ENCODE data around the gene RPS21.

The RPS21 gene

DNA sequence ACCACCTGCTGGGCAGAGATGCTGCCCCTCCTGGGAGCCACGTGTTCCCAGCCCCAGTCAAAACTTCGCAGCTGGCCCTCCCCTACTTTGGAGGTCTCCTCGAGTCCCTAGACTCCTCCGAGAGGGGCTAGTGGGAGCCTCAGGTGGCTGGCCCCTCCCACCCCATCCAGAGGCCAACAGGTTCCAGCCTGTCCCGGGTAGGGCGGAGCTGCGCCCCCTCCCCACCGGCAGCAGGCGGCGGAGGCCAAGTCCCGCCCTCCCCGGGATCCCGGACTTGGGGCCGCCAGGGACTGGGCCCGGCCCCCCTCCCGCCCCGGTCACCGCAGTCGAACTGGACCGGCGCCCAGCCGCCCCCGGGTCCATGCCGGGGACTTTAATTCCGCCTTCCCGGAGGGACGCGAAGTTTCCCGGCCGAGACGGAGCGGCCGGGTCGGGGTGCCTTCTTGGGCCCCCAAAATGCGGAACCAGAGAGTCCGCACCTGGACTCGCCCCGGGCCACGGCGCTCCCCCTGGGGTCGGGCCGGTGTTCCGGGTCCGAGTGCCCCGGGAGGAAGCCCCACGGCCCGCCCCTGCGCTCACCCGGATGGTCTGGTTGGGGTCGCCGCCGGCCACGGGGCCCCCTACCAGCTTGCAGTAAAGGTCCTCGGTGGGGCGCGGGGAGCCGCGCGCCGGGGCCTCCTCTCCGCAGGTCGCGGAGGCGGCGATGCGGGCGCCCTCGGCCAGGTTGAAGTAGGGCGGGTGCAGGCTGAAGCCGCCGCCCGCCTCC is 20.4 kb upstream of the RPS21 start:
- Histone ChIP-seq H3K4me3 (peak overlapping the region; percentile 85), H3K27ac (peak overlapping the region; percentile 94 to 95)
- DNase-seq (ENCODE audit: low spot score): no peak
- TF ChIP-seq, protein P1, sequence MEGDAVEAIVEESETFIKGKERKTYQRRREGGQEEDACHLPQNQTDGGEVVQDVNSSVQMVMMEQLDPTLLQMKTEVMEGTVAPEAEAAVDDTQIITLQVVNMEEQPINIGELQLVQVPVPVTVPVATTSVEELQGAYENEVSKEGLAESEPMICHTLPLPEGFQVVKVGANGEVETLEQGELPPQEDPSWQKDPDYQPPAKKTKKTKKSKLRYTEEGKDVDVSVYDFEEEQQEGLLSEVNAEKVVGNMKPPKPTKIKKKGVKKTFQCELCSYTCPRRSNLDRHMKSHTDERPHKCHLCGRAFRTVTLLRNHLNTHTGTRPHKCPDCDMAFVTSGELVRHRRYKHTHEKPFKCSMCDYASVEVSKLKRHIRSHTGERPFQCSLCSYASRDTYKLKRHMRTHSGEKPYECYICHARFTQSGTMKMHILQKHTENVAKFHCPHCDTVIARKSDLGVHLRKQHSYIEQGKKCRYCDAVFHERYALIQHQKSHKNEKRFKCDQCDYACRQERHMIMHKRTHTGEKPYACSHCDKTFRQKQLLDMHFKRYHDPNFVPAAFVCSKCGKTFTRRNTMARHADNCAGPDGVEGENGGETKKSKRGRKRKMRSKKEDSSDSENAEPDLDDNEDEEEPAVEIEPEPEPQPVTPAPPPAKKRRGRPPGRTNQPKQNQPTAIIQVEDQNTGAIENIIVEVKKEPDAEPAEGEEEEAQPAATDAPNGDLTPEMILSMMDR (IDR thresholded peaks at IDR 0.05): no peak

DNA sequence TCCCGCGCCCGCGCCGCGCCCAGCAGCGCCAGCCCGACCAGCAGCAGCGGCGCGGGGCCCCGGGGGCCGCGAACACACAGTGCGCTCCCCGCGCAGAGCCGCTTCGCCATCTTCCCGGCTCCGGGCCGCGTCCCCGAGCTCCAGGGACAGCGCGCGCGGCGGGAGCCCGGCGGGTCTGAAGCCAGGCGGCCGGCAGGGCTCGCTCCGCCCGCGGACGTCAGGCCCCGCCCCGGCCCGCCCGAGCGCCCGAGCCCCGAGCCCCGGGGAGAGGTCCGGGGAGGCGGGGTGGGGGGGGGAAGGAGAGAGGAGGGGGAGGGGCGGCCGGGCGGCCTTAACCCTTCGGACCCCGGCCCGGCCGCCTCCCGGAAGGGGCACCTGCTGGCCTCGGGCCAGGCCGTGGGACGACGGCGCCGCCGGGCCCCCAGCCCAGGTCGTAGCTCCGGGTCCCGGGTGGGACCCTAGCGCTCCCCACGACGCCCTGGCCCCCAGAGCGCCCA is 19.7 kb upstream of the RPS21 start, which contains the start of gene LAMA5:
Gene LAMA5, minus strand, starts transcription at position 177 of the 497 bp plus-strand sequence. Its CDS starts 67 bp downstream, at position 110.
- TF ChIP-seq, protein P1 (IDR thresholded peaks at IDR 0.05): no peak
- Histone ChIP-seq H3K4me3 (peak within 1 kb of the TSS; percentile 85), H3K27ac (peak within 1 kb of the TSS; percentile 94 to 95)
- no peak for DNase-seq (ENCODE audit: low spot score)

DNA sequence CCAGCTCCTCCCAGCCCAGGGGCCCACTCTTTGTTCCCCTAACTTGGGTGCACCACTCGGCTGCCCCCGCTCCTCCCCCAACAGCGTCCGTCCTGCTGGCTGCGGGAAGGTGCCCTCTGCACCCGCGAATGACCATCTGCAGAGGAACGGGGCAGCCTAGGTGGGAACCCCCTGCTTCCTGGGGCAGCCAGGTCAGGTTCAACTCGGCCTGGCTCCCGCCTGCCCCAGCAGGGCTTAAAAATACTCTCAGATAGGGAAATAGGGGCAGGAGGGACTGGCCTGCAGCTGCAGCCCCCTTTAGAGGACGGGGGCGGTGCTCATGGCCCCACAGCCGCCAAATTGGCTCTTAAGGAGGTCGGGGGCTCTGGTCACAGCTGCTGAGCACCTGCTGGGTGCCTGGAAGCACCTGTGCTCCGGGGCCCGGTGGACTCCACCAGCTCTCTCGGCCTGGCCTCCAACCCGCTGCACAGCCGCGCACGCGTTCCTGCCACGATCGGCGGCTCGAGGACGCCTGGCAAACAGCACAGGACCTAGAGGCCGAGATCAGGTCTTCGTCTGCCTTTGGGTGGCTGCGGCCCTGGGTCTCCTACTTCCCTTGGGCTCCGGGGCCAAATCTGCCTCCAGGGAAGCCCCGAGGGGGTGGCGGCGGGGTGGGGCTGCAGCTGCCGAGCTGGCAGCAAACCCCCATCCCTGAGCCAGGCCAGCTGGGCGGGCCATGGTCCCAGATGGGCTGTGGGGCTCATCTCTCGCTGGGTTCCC is 19.1 kb upstream of the RPS21 start:
- peak overlapping the region; percentile 85 for H3K4me3 ChIP-seq
- peak overlapping the region; percentile 94 to 95 for H3K27ac ChIP-seq
- TF ChIP-seq, protein P1 (IDR thresholded peaks at IDR 0.05): no peak
- DNase-seq (ENCODE audit: low spot score): no peak

DNA sequence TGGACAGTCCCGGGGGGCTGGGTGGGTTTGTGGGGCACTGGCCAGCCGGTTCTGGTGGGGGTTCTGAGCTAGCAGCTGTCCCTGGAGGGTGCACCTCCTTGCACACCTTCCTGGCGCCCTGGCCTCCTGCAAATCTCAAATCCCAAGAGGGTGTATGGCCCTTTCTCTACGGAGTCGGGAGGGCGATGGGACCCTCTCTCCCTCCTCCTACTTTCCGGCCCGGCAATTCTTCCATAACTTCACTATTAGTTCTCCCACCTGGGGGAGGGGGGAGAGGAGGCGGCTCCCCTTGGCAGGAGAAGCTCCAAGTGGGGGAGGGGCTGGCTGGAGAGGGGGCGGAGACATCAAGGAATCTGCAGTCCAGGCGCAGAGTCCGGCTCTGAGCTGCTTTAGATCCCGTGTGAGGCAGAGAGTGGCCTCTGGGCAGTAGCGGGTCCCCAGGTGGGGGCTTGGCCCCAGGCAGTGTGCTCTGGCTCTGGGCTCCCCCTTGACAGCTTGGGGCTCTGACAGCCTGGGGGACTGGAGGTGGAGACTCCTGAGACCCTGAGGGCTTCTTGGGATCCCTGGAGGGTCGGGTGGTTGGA is 18.4 kb upstream of the RPS21 start:
- Histone ChIP-seq H3K27ac (peak overlapping the region; percentile 94 to 95), H3K4me3 (peak overlapping the region; percentile 85)
- DNase-seq (ENCODE audit: low spot score): no peak
- TF ChIP-seq, protein P1 (IDR thresholded peaks at IDR 0.05): no peak

DNA sequence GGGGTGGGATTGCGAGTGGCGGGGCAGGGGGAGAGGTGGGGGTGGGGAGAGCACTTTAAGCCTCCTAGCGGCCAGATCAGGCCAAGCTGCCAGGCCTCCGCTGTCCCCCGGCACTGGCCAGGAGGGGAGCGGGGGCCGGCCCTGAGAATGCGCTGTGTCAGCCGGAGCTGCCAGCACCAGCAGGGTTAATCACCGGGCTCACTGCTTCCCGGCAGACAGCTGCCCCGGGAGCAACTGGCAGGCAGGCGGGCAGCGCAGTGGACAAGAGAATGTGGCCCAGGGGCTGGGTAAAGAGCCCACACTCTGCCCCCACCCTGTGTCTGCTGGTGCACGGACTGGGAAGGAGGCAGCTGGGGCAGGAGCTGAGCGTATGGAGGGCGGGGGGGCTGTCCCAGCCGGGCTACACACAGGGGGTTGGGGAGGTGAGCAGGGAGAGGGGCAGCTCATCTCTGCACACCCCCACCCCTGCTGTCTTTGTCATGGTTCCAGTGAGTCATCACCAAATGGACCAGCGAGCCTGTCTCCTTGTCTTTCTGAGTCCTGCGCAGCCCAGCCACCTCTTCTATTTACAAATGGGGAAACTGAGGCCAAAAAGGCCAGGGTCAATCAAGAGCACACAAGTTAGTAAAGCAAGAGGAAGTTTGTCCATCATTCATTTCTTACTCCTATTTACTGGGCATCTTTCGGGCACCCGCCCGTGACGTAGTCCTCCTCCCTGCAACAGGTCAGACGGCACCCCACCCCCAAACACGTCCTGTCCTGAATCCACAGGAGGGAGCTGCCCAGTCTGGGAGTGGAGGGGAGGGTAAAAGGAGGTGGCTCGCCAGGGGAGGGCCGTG is 17.7 kb upstream of the RPS21 start:
- TF ChIP-seq, protein P1 (IDR thresholded peaks at IDR 0.05): no peak
- Histone ChIP-seq H3K4me3 (peak overlapping the region; percentile 85), H3K27ac (peak overlapping the region; percentile 94 to 95)
- no peak for DNase-seq (ENCODE audit: low spot score)

DNA sequence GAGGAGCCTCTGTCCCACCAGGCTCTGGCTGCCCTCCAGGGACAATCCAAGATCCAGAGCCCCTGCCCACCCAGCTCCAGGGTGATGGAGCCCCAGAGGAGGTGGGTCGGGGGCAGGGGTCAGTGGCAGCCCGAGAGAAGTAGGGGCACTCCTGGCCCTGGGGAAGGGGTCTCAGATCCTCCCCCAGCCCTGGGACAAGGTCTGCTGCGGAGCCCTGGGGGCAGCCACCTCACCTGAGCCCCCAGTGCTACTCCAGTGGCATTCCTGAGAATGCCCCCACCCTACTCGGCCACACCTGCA is 17.1 kb upstream of the RPS21 start:
- Histone ChIP-seq H3K27ac (peak overlapping the region; percentile 94 to 95), H3K4me3 (no peak overlapping the region)
- DNase-seq (ENCODE audit: low spot score): no peak
- TF ChIP-seq, protein P1 (IDR thresholded peaks at IDR 0.05): no peak

All from coronary artery (tissue), 2 donors.